Esophagus muscularis mucosa (tissue), 4 donors: ENCODE measurements around the gene VAV1. TPM values are rescaled to one million over a fixed set of nuclear protein-coding genes. Genes with fewer than 3 reads are reported as not detected.

Experiments
- DNase-seq: peaks from one replicate; pipeline ENCODE4 v3.0.0-alpha.2; 2017; ENCODE audit errors: extremely low spot score
- H3K27ac ChIP-seq, 4 donors: fragments of 200-600 bp; sonication (generic); replicated peaks in 1 of 4; 1 replicate in 3 of 4; 2 replicates in 1 of 4; pipeline ENCODE4 v1.5.1; 2016 to 2019; ENCODE audit warnings: mild to moderate bottlenecking in 1 of 4
- H3K27me3 ChIP-seq, 4 donors: fragments of 200-600 bp; sonication (generic); one replicate each; pipeline versions ENCODE4 v1.5.1 to v1.6.0; 2016 to 2019
- H3K36me3 ChIP-seq, 4 donors: fragments of 200-600 bp; sonication (generic); one replicate each; pipeline ENCODE4 v1.5.1; 2016 to 2019
- H3K4me1 ChIP-seq, 4 donors: fragments of 200-600 bp; sonication (generic); one replicate each; pipeline ENCODE4 v1.5.1; 2016 to 2019
- H3K4me3 ChIP-seq, 4 donors: fragments of 200-600 bp; sonication (generic); 1 replicate in 2 of 4; 2 replicates in 2 of 4; pipeline ENCODE4 v1.5.1; 2016 to 2019; ENCODE audit warnings: mild to moderate bottlenecking in 4 of 4, moderate library complexity in 1 of 4
- H3K9me3 ChIP-seq, 4 donors: fragments of 200-600 bp; sonication (generic); 1 replicate in 3 of 4; 2 replicates in 1 of 4; pipeline ENCODE4 v1.5.1; 2016 to 2019
- EP300 ChIP-seq: sonication (generic); formaldehyde crosslinking; IDR thresholded peaks from one replicate; pipeline ENCODE4 v1.6.1; 2017; ENCODE audit warnings: antibody characterized with exemption
- POLR2A ChIP-seq: fragments of 450-650 bp; IDR thresholded peaks from one replicate; pipeline ENCODE4 v1.6.1; 2017; ENCODE audit warnings: antibody characterized with exemption, moderate library complexity, mild to moderate bottlenecking, low read depth
- POLR2AphosphoS5 ChIP-seq, 2 donors: sonication (generic); formaldehyde crosslinking; IDR thresholded peaks; one replicate each; pipeline ENCODE4 v1.6.1; 2017; ENCODE audit warnings: antibody characterized with exemption in 2 of 2
- WGBS: methylation state at CpG from one replicate; pipeline ENCODE4 v1.1.5; 2018; 5-methylcytosine and 5-hydroxymethylcytosine counted together
- intact Hi-C: fragments of 100-400 bp; cut with DNase I; formaldehyde crosslinking; loops from one replicate; pipeline ENCODE4 v1.15.1; 2023
- total RNA-seq, 4 donors: library from RNA; depleted of rRNA; stranded (reverse); fragments of >200 nt; gene quantifications; one replicate each; pipeline versions ENCODE4 v1.1.0 to v1.2.1, GENCODE V29; 2016
- TF ChIP-seq, protein P1 (sequence below), 3 experiments: fragments of 200-600 bp in 2 of 3; fragments of 450-650 bp in 1 of 3; sonication (generic) in 2 of 3; IDR thresholded peaks; one replicate each; pipeline ENCODE4 v1.5.1; 2017 to 2019; ENCODE audit warnings: antibody characterized with exemption in 3 of 3, mild to moderate bottlenecking in 2 of 3, moderate library complexity in 1 of 3

VAV1 gene
- total RNA-seq, 4 donors from 2014 or later = 2.9 to 8.0 (median 4.1) TPM

DNA sequence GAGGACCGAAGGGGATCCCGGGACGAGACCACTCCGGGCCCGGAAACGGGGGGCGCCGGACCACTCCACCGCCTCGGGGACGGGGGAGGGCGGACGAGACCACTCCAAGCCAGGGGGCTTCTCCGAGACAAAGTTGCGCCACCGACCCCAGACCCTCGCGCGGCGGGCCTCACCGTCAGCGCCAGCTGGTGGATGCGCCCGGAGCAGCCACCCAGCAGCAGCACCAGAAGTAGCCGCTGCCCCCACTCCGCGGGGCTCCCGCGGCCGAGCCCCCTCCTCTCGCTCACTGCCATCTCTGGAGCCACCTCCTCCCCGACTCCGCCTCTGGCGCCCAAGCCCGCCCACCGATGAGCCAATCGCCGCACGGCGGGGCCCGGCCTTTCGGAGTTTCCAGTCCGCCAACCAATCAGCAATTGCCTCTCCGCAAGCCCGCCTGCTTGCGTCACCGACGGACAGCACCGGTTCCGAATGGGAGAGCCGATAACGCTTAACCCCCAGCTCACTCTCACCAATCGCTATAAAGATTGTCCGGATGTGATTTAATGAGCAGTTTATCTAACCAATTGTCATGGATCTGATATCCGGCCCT is 35.1 kb upstream of the VAV1 start, which contains the start of gene GPR108:
Gene GPR108, minus strand, starts transcription at position 297 of the 589 bp plus-strand sequence. Its CDS starts 4 bp downstream, at position 293.
- peak; percentile 100 for DNase-seq
- Histone ChIP-seq H3K36me3 (peaks cover 5 to 22% (median 20%) of the 10 kb centered on the region in 4 donors), H3K4me3 (peak within 1 kb of the TSS; percentile 83 to 95 (median 88)), H3K4me1 (peaks cover 37 to 68% (median 49%) of the 10 kb centered on the region in 4 donors), H3K9me3 (no peaks in the 10 kb centered on the region), H3K27ac (peak within 1 kb of the TSS; percentile 95 to 99 (median 97)), H3K27me3 (no peaks in the 10 kb centered on the region)
- WGBS = 0% methylated on average over 22 of the region's 55 CpGs
- intact Hi-C loops = loop anchor here (5.0 to 10.0 kb wide), 3 partner anchors 103 to 220 kb away; no protein-coding TSS in a partner anchor
- TF ChIP-seq POLR2A = no peak
- TF ChIP-seq, protein P1, sequence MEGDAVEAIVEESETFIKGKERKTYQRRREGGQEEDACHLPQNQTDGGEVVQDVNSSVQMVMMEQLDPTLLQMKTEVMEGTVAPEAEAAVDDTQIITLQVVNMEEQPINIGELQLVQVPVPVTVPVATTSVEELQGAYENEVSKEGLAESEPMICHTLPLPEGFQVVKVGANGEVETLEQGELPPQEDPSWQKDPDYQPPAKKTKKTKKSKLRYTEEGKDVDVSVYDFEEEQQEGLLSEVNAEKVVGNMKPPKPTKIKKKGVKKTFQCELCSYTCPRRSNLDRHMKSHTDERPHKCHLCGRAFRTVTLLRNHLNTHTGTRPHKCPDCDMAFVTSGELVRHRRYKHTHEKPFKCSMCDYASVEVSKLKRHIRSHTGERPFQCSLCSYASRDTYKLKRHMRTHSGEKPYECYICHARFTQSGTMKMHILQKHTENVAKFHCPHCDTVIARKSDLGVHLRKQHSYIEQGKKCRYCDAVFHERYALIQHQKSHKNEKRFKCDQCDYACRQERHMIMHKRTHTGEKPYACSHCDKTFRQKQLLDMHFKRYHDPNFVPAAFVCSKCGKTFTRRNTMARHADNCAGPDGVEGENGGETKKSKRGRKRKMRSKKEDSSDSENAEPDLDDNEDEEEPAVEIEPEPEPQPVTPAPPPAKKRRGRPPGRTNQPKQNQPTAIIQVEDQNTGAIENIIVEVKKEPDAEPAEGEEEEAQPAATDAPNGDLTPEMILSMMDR (IDR thresholded peaks at IDR 0.05) = no peak
- TF ChIP-seq POLR2AphosphoS5 (IDR thresholded peaks at IDR 0.05) = peak; percentile 29 to 76
- TF ChIP-seq EP300 = no peak

DNA sequence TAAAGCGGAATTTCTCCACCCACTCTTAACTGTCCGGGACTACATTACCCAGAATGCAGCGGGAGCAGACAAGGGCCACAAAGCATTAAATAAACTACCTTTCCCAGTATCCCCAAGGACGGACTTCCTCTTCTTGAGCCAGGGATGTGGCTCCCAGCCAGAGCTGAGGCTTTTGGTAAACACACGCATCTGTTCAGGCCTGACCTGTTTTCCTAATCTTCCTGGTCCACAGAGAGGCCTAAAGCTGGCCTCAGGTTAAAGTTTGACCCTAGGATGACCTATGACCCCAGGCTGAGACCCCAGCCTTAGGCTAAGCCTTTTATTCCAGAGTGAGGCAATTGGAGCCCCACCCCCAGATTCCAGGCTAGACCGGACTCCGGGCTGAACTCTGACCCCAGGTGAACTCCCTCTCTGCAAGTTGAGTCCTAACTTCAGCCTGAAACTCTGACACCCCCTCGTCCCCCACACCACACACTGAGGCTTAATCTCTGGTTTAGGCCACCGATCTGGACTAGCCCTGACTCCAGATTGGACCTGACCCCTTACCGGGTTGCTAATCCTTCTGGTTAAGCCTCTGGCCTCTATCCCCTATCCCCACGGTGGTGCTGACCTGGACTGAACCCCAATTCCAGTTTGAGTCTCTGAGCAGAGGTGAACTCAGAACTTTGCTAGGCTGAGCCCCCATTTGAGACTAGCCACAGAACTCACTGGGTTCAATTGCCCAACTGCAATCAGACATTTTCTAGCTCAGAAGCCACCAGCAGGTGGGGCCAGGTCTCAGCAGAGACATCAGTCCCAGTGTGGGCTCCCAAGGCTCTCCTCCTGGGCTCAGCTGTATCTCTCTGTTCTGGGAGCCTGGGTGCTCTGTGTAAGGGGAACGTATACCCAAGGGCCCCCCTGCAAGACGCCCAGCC is 34.4 kb upstream of the VAV1 start:
- Histone ChIP-seq H3K36me3 (peaks cover 0 to 20% (median 18%) of the 10 kb centered on the region in 4 donors), H3K4me3 (peak overlapping the region; percentile 84 to 96 (median 90)), H3K27ac (peak overlapping the region; percentile 92 to 96 (median 95)), H3K4me1 (peaks cover 43 to 75% (median 57%) of the 10 kb centered on the region in 4 donors), H3K9me3 (no peaks in the 10 kb centered on the region), H3K27me3 (no peaks in the 10 kb centered on the region)
- intact Hi-C loops = loop anchor here (5.0 to 10.0 kb wide), 3 partner anchors 103 to 221 kb away; no protein-coding TSS in a partner anchor
- peak; percentile 99 for DNase-seq
- TF ChIP-seq, protein P1 (IDR thresholded peaks at IDR 0.05) = peak; percentile 56 to 73 (median 66)
- TF ChIP-seq EP300 (no peak), POLR2A (no peak), POLR2AphosphoS5 (IDR thresholded peaks at IDR 0.05) (peak in 1 of 2 donors; percentile 87)
- WGBS = 10% methylated on average over 12 of the region's 13 CpGs

DNA sequence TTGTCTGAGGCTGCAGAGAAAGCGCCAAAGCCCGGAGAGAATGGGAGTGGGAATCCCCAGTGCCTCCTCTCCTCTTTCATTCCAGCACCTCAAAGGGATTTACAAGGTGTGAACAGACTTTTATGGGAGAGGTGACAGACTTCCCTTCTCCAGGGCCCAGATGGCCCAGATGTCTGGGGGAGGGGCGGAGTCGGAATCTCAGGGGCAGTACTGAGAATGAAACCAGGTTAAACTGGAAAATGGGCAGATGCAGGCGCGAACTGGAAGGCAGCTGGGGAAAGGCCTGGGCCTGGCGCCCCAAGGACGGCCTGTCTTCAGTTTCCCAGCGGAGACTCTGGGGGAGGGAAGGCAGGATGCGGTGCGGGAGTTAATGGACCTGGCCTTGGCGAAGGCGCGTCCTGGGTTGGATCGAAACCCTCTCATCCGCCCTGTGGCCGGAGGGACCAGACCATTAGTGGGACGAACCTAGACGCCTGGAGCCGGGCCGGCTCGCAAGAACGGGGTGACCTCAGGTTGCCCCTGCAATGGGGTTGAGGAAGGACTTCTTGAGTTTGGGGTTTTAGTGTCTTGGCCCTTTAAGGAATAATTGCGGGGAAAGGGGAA is 33.6 kb upstream of the VAV1 start:
- intact Hi-C loops = loop anchor here (5.0 to 10.0 kb wide), 3 partner anchors 104 to 222 kb away; no protein-coding TSS in a partner anchor
- WGBS = 12% methylated on average over 21 of the region's 24 CpGs
- peaks cover 44 to 78% (median 64%) of the 10 kb centered on the region in 4 donors for H3K4me1 ChIP-seq
- H3K9me3 ChIP-seq = no peaks in the 10 kb centered on the region
- H3K36me3 ChIP-seq = peaks cover 6 to 22% (median 18%) of the 10 kb centered on the region in 4 donors
- peak overlapping the region; percentile 92 to 96 (median 95) for H3K27ac ChIP-seq
- no peak for DNase-seq
- no peaks in the 10 kb centered on the region for H3K27me3 ChIP-seq
- peak overlapping the region; percentile 84 to 96 (median 90) for H3K4me3 ChIP-seq
- TF ChIP-seq, protein P1 (IDR thresholded peaks at IDR 0.05) = peak in 1 of 3 experiments; percentile 6
- TF ChIP-seq EP300 = no peak

DNA sequence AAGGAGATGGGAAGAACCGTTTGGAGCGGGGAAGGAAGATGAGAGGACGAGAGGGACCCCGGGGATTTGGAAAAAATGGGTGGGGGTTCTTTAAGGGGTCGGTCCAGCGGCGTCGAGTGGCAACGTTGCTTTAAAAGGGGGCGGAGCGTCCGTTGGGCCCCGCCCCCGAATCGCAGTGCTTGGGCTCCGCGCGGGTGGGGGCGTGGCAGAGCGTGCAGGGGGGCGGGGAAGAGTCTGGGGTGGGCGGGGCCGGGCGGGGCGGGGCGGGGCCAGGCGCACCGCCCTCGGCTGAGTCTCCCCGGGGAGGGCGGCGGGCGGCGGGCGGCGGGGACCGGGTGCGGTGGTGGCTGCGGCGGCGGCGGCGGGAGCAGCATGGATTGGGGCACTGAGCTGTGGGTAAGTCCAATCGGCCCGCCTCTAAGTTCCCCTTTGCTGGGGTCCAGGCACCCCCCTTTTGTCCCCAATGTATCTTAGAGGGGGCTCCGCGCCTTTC is 33.1 kb upstream of the VAV1 start, which contains the start of gene TRIP10:
Gene TRIP10, plus strand, starts transcription at position 291 of the 493 bp plus-strand sequence. Its CDS starts 82 bp downstream, at position 373.
- peak within 1 kb of the TSS; percentile 84 to 96 (median 90) for H3K4me3 ChIP-seq
- no peaks in the 10 kb centered on the region for H3K27me3 ChIP-seq
- H3K27ac ChIP-seq = peak within 1 kb of the TSS; percentile 92 to 96 (median 95)
- no peaks in the 10 kb centered on the region for H3K9me3 ChIP-seq
- intact Hi-C loops = loop anchor here (5.0 to 10.0 kb wide), 3 partner anchors 105 to 222 kb away; no protein-coding TSS in a partner anchor
- DNase-seq = peak; percentile 97
- H3K4me1 ChIP-seq = peaks cover 50 to 78% (median 70%) of the 10 kb centered on the region in 4 donors
- TF ChIP-seq, protein P1 (IDR thresholded peaks at IDR 0.05) = no peak
- peak; percentile 42 to 86 for TF ChIP-seq POLR2AphosphoS5 (IDR thresholded peaks at IDR 0.05)
- TF ChIP-seq EP300 = no peak
- TF ChIP-seq POLR2A = peak; percentile 85
- peaks cover 7 to 28% (median 15%) of the 10 kb centered on the region in 4 donors for H3K36me3 ChIP-seq
- 0% methylated on average over 19 of the region's 47 CpGs for WGBS
